IMR-90 (cell line): Measurements from ENCODE around the gene CFAP157. TPM values are rescaled to one million over a fixed set of nuclear protein-coding genes. Genes with fewer than 3 reads are reported as not detected.

ENCODE experiments used
- ATAC-seq: fragments of 200-7000 bp; cut with Tn5 transposase; 2 replicates; pipeline ENCODE4 v1.9.1; 2020; ENCODE audit warnings: low read depth, mild to moderate bottlenecking, moderate library complexity
- BruUV-seq: library from RNA; stranded (reverse); fragments of 400-500 nt; replicated peaks from 2 replicates; lab custom pipeline; 2021; lab: Mats Ljungman, UMichigan
- CTCF ChIA-PET: fragments of 300-600 bp; formaldehyde crosslinking; extraction: SDS; loops from one replicate; lab custom pipeline; 2021; ENCODE audit warnings: antibody characterized with exemption; lab: Yijun Ruan, JAX
- POLR2A ChIA-PET: fragments of 300-600 bp; sonication (Branson Sonifier 250); formaldehyde crosslinking; loops from one replicate; lab custom pipeline; 2022; ENCODE audit warnings: antibody characterized with exemption; ENCODE audit not compliant: unreplicated experiment; lab: Charles Lee
- DNase-seq: peaks from one replicate; pipeline ENCODE4 v3.0.0; 2013
- H2AFZ ChIP-seq: replicated peaks from 2 replicates; pipeline ENCODE3; 2013; ENCODE audit warnings: low read length, mild to moderate bottlenecking; ENCODE audit not compliant: poor library complexity
- H2AK5ac ChIP-seq: 2 replicates; pipeline ENCODE4 v1.6.1; 2013; ENCODE audit warnings: low read depth, low read length, inconsistent platforms
- H2AK9ac ChIP-seq: replicated peaks from 2 replicates; pipeline ENCODE3; 2013; ENCODE audit warnings: mild to moderate bottlenecking, low read depth, low read length, moderate library complexity; ENCODE audit not compliant: poor library complexity
- H2BK120ac ChIP-seq: 2 replicates; pipeline ENCODE4 v1.6.1; 2013; ENCODE audit warnings: low read depth, low read length, inconsistent platforms
- H2BK15ac ChIP-seq: 3 replicates; pipeline ENCODE4 v1.6.1; 2013; ENCODE audit warnings: low read depth, low read length, inconsistent platforms
- H2BK20ac ChIP-seq: 2 replicates; pipeline ENCODE4 v1.6.1; 2013; ENCODE audit warnings: low read depth, mild to moderate bottlenecking, inconsistent platforms, low read length, moderate library complexity
- H2BK5ac ChIP-seq: 2 replicates; pipeline ENCODE4 v1.6.1; 2013; ENCODE audit warnings: mild to moderate bottlenecking, low read depth, low read length, inconsistent platforms; ENCODE audit not compliant: poor library complexity, severe bottlenecking
- H3K14ac ChIP-seq: replicated peaks from 2 replicates; pipeline ENCODE4 v1.6.1; 2013; ENCODE audit warnings: low read depth, low read length, inconsistent platforms
- H3K18ac ChIP-seq: 2 replicates; pipeline ENCODE4 v1.6.1; 2013; ENCODE audit warnings: low read depth, low read length, control low read depth
- H3K23ac ChIP-seq: 2 replicates; pipeline ENCODE4 v1.6.1; 2013; ENCODE audit warnings: low read depth, low read length, inconsistent platforms
- H3K27ac ChIP-seq: 2 replicates; pipeline ENCODE4 v1.5.1; 2013; ENCODE audit warnings: mild to moderate bottlenecking, control low read depth, low read length; ENCODE audit not compliant: insufficient read depth
- H3K27me3 ChIP-seq: 2 replicates; pipeline ENCODE4 v1.6.1; 2013; ENCODE audit warnings: low read length; ENCODE audit not compliant: control insufficient read depth, insufficient read depth
- H3K36me3 ChIP-seq: 2 replicates; pipeline ENCODE4 v1.6.1; 2013; ENCODE audit warnings: low read length, mixed read lengths; ENCODE audit not compliant: control insufficient read depth, insufficient read depth
- H3K4ac ChIP-seq: 2 replicates; pipeline ENCODE4 v1.6.1; 2013; ENCODE audit warnings: low read depth, low read length, inconsistent platforms
- H3K4me1 ChIP-seq: 2 replicates; pipeline ENCODE4 v1.6.1; 2013; ENCODE audit warnings: low read length, mixed read lengths; ENCODE audit not compliant: control insufficient read depth, insufficient read depth
- H3K4me2 ChIP-seq: 2 replicates; pipeline ENCODE4 v1.6.1; 2013; ENCODE audit warnings: low read depth, mild to moderate bottlenecking, control low read depth, low read length, moderate library complexity
- H3K4me3 ChIP-seq: 2 replicates; pipeline ENCODE4 v1.5.1; 2013; ENCODE audit warnings: low read depth, mild to moderate bottlenecking, control low read depth, low read length, moderate library complexity; ENCODE audit not compliant: insufficient read depth
- H3K56ac ChIP-seq: 2 replicates; pipeline ENCODE4 v1.6.1; 2013; ENCODE audit warnings: low read length, inconsistent platforms; ENCODE audit not compliant: insufficient read depth; ENCODE audit errors: extremely low read depth
- H3K79me1 ChIP-seq, 2 experiments: 2 replicates each; pipeline ENCODE4 v1.6.1; 2013; ENCODE audit warnings: low read length in 2 of 2, inconsistent platforms in 1 of 2, low read depth in 1 of 2
- H3K9ac ChIP-seq: 2 replicates; pipeline ENCODE4 v1.6.1; 2013; ENCODE audit warnings: low read depth, low read length, control low read depth
- H3K9me1 ChIP-seq: 2 replicates; pipeline ENCODE4 v1.6.1; 2013; ENCODE audit warnings: low read length, inconsistent platforms; ENCODE audit not compliant: insufficient read depth
- H3K9me3 ChIP-seq: 2 replicates; pipeline ENCODE4 v1.6.1; 2013; ENCODE audit warnings: low read length; ENCODE audit not compliant: control insufficient read depth, insufficient read depth
- H4K20me1 ChIP-seq: 2 replicates; pipeline ENCODE4 v1.6.1; 2013; ENCODE audit warnings: low read length, inconsistent platforms; ENCODE audit not compliant: insufficient read depth
- H4K5ac ChIP-seq: 2 replicates; pipeline ENCODE4 v1.6.1; 2013; ENCODE audit warnings: mild to moderate bottlenecking, low read depth, low read length, control low read depth
- H4K8ac ChIP-seq, 2 experiments: 2 replicates each; pipeline ENCODE4 v1.6.1; 2013; ENCODE audit warnings: low read depth in 2 of 2, low read length in 2 of 2, control low read depth in 1 of 2, inconsistent platforms in 1 of 2
- H4K91ac ChIP-seq: 2 replicates; pipeline ENCODE4 v1.6.1; 2013; ENCODE audit warnings: low read depth, low read length, inconsistent platforms; ENCODE audit not compliant: insufficient read depth
- BHLHE40 ChIP-seq: fragments of 150-350 bp; IDR thresholded peaks from 2 replicates; pipeline ENCODE4 v1.6.1; 2016; ENCODE audit warnings: mild to moderate bottlenecking, low read depth, low read length
- CEBPB ChIP-seq: IDR thresholded peaks from 2 replicates; pipeline ENCODE4 v1.6.1; 2012; ENCODE audit warnings: low read depth, low read length, improper control_type of control experiment
- CTCF ChIP-seq: conservative IDR thresholded peaks from 2 replicates; pipeline ENCODE4 v1.5.1; 2012; ENCODE audit warnings: mild to moderate bottlenecking, low read depth, low read length, improper control_type of control experiment
- ELK1 ChIP-seq: fragments of 150-350 bp; IDR thresholded peaks from 2 replicates; pipeline ENCODE4 v1.6.1; 2016; ENCODE audit warnings: low read depth, mild to moderate bottlenecking, low read length, moderate library complexity, borderline replicate concordance
- FOS ChIP-seq: fragments of 150-350 bp; IDR thresholded peaks from 2 replicates; pipeline ENCODE4 v1.6.1; 2016; ENCODE audit warnings: low read depth, low read length
- MAFK ChIP-seq: IDR thresholded peaks from 2 replicates; pipeline ENCODE4 v1.6.1; 2012; ENCODE audit warnings: low read depth, low read length, improper control_type of control experiment
- MAZ ChIP-seq: IDR thresholded peaks from 2 replicates; pipeline ENCODE4 v1.6.1; 2012; ENCODE audit warnings: low read depth, mild to moderate bottlenecking, low read length, improper control_type of control experiment, moderate library complexity, borderline replicate concordance
- MXI1 ChIP-seq: IDR thresholded peaks from 2 replicates; pipeline ENCODE4 v1.6.1; 2012; ENCODE audit warnings: low read depth, mild to moderate bottlenecking, low read length, moderate library complexity, borderline replicate concordance
- POLR2A ChIP-seq: IDR thresholded peaks from 2 replicates; pipeline ENCODE4 v1.6.1; 2012; ENCODE audit warnings: mild to moderate bottlenecking, low read depth, low read length
- RAD21 ChIP-seq: IDR thresholded peaks from 2 replicates; pipeline ENCODE4 v1.6.1; 2012; ENCODE audit warnings: low read length, improper control_type of control experiment
- RCOR1 ChIP-seq: IDR thresholded peaks from 2 replicates; pipeline ENCODE4 v1.6.1; 2012; ENCODE audit warnings: mild to moderate bottlenecking, low read length, improper control_type of control experiment; ENCODE audit not compliant: insufficient replicate concordance
- RFX5 ChIP-seq: IDR thresholded peaks from 2 replicates; pipeline ENCODE4 v1.8.0; 2012; ENCODE audit warnings: low read depth, mild to moderate bottlenecking, low read length, moderate library complexity
- SMC3 ChIP-seq: fragments of 150-350 bp; IDR thresholded peaks from 2 replicates; pipeline ENCODE4 v1.6.1; 2016; ENCODE audit warnings: low read depth, mild to moderate bottlenecking, antibody characterized with exemption, low read length, moderate library complexity
- USF2 ChIP-seq: fragments of 150-350 bp; IDR thresholded peaks from 2 replicates; pipeline ENCODE4 v1.6.1; 2017; ENCODE audit warnings: mild to moderate bottlenecking, antibody characterized with exemption, low read length, low read depth
- WGBS, 2 experiments: methylation state at CpG; one replicate each; pipeline versions ENCODE4 v1.1.5 to v1.1.7; 2013; ENCODE audit warnings: missing lambda C conversion rate in 2 of 2; ENCODE audit not compliant: insufficient read length in 1 of 2; ENCODE audit errors: extremely low coverage in 2 of 2; 5-methylcytosine and 5-hydroxymethylcytosine counted together
- dilution Hi-C: fragments of 300-500 bp; cut with HindIII; formaldehyde crosslinking; loops from one replicate; pipeline ENCODE4 v1.14.3; 2018; ENCODE audit warnings: low sequenced_read_pairs; ENCODE audit not compliant: unreplicated experiment
- in situ Hi-C: fragments of 300-500 bp; cut with MboI; formaldehyde crosslinking; loops from 3 replicates; pipeline ENCODE4 v1.14.3; 2019; ENCODE audit warnings: low sequenced_read_pairs, inconsistent platforms, mixed read lengths
- intact Hi-C: fragments of 100-400 bp; cut with micrococcal nuclease; formaldehyde crosslinking; loops from 2 replicates; pipeline ENCODE4 v1.10.0; 2022
- polyA plus RNA-seq, 3 experiments: library from polyadenylated mRNA; depleted of rRNA; stranded (reverse); fragments of >200 nt; gene quantifications; 2 replicates each; pipeline ENCODE4 v1.2.3, GENCODE V29; 2012; ENCODE audit warnings: low replicate concordance in 1 of 3
- total RNA-seq: library from RNA; depleted of rRNA; stranded (reverse); fragments of >200 nt; gene quantifications from 2 replicates; pipeline ENCODE4 v1.2.3, GENCODE V29; 2012

CFAP157 gene
- total and polyA plus RNA-seq, 2 of the 4 experiments (the other 2 are of a cell fraction) = not detected

GRCh38 chr9:127739614-127740330 lies 33.0 kb downstream of the CFAP157 start:
- H3K4me3 ChIP-seq = no peak overlapping the region
- no peak overlapping the region for H3K9ac ChIP-seq
- H2AK9ac ChIP-seq = peak overlapping the region; percentile 50
- no peak overlapping the region for H4K8ac ChIP-seq
- H3K79me1 ChIP-seq = no peaks in the 10 kb centered on the region
- no peak overlapping the region for H3K56ac ChIP-seq
- no peaks in the 10 kb centered on the region for H3K9me3 ChIP-seq
- peak overlapping the region; percentile 10; the same call in 1 of the 2 replicates for H3K4ac ChIP-seq
- no peaks in the 10 kb centered on the region for H3K36me3 ChIP-seq
- intact Hi-C loops (loop anchor here (5.0 kb wide), 1 partner anchor 378 kb away; no protein-coding TSS in a partner anchor), in situ Hi-C loops (loop anchor here (5.0 kb wide), 1 partner anchor 43 kb away; no protein-coding TSS in a partner anchor), dilution Hi-C loops (no loop called here)
- H2BK5ac ChIP-seq = no peak overlapping the region
- ATAC-seq = no peak
- H3K14ac ChIP-seq = no peak overlapping the region
- no peak overlapping the region for H4K5ac ChIP-seq
- H4K91ac ChIP-seq = no peak overlapping the region
- peak overlapping the region; percentile 23; the same call in 1 of the 2 replicates for H2BK20ac ChIP-seq
- H2AK5ac ChIP-seq = peak overlapping the region; percentile 61; the same call in 1 of the 2 replicates
- H4K20me1 ChIP-seq = peaks cover 7% of the 10 kb centered on the region; the same call in 1 of the 2 replicates
- no peak overlapping the region for H2BK120ac ChIP-seq
- no peak overlapping the region for H3K27ac ChIP-seq
- no peak overlapping the region for H2BK15ac ChIP-seq
- H3K4me1 ChIP-seq = no peaks in the 10 kb centered on the region
- H2AFZ ChIP-seq = peak overlapping the region; percentile 56
- no peak overlapping the region for H3K4me2 ChIP-seq
- H3K27me3 ChIP-seq = peaks cover 8% of the 10 kb centered on the region; the same call in 1 of the 2 replicates
- no TSS peak for BruUV-seq
- 82% methylated on average over 14 of the region's 19 CpGs; no CpG with 5 or more reads in 1 of the 2 experiments for WGBS, 2 experiments
- POLR2A ChIA-PET = no interaction called here
- H3K23ac ChIP-seq = peak overlapping the region; percentile 9; the same call in 1 of the 2 replicates
- H3K18ac ChIP-seq = no peak overlapping the region
- 0 out of 2 replicates have a peak, but pooled peaks cover 5% of the 10 kb centered on the region for H3K9me1 ChIP-seq
- CTCF ChIA-PET = interaction anchor here (1.4 kb wide), 1 partner anchor 23 kb away, joined by 4 read pairs; no protein-coding TSS in a partner anchor
- no peak for DNase-seq
- no peak for TF ChIP-seq FOS
- TF ChIP-seq BHLHE40 = no peak
- TF ChIP-seq CEBPB = no peak
- no peak for TF ChIP-seq CTCF
- TF ChIP-seq MAFK = no peak
- no peak for TF ChIP-seq RCOR1
- no peak for TF ChIP-seq SMC3
- no peak for TF ChIP-seq MXI1
- TF ChIP-seq RFX5 = no peak
- no peak for TF ChIP-seq MAZ
- TF ChIP-seq ELK1 = no peak
- no peak for TF ChIP-seq USF2
- TF ChIP-seq RAD21 = no peak
- no peak for TF ChIP-seq POLR2A
